Medulla oblongata (tissue), 1 donor: ENCODE data around the gene MEIKIN.

Experiments used
- DNase-seq: peaks from one replicate; pipeline ENCODE4 v3.0.0-alpha.2; 2015; ENCODE audit errors: extremely low spot score

The MEIKIN gene

GRCh38 chr5:131945551-131946168 is at the start of gene MEIKIN:
MEIKIN (minus strand) TSS chr5:131945663; CDS start chr5:131945505, 158 bp downstream.
- DNase-seq = no peak

- no peak for DNase-seq
These were observed 49.2 kb upstream of the MEIKIN start for GRCh38 chr5:131994533-131995226.

- no peak for DNase-seq
These were observed 48.6 kb upstream of the MEIKIN start for GRCh38 chr5:131994090-131994489.

- no peak for DNase-seq
These were observed 48.2 kb upstream of the MEIKIN start for GRCh38 chr5:131993676-131994075.

- DNase-seq = no peak
These were observed 46.9 kb upstream of the MEIKIN start for GRCh38 chr5:131992370-131992769.

GRCh38 chr5:131991593-131992324 is 46.3 kb upstream of the MEIKIN start:
- no peak for DNase-seq

- DNase-seq = no peak
These were observed 45.3 kb upstream of the MEIKIN start for GRCh38 chr5:131990716-131991115.

GRCh38 chr5:131988601-131989000 is 43.1 kb upstream of the MEIKIN start:
- no peak for DNase-seq

- DNase-seq = no peak
These were observed 41.8 kb upstream of the MEIKIN start for GRCh38 chr5:131987251-131987650.

GRCh38 chr5:131986161-131986912 is 40.9 kb upstream of the MEIKIN start:
- peak; percentile 49 for DNase-seq

GRCh38 chr5:131984956-131985665 is 39.6 kb upstream of the MEIKIN start:
- DNase-seq = peak; percentile 57

- DNase-seq = no peak
These were observed 37.8 kb upstream of the MEIKIN start for GRCh38 chr5:131983244-131983771.

- DNase-seq = no peak
These were observed 36.1 kb upstream of the MEIKIN start for GRCh38 chr5:131981516-131981915.

GRCh38 chr5:131980696-131981095 is 35.2 kb upstream of the MEIKIN start:
- DNase-seq = no peak

- peak; percentile 81 for DNase-seq
These were observed 34.4 kb upstream of the MEIKIN start for GRCh38 chr5:131979816-131980215.

GRCh38 chr5:131977212-131977604 is 31.7 kb upstream of the MEIKIN start:
- DNase-seq = peak; percentile 29

GRCh38 chr5:131976414-131977211 is 31.1 kb upstream of the MEIKIN start:
- no peak for DNase-seq

- no peak for DNase-seq
These were observed 29.7 kb upstream of the MEIKIN start for GRCh38 chr5:131974956-131975726.

GRCh38 chr5:131974622-131974955 is 29.1 kb upstream of the MEIKIN start:
- no peak for DNase-seq

- DNase-seq = no peak
These were observed 28.6 kb upstream of the MEIKIN start for GRCh38 chr5:131974016-131974415.
